BJ (cell line): ENCODE measurements around the gene EIF3CL. TPM values are rescaled to one million over a fixed set of nuclear protein-coding genes. Genes with fewer than 3 reads are reported as not detected.
"Not testable (repeated sequence)": the region's sequence is repeated elsewhere in the genome, so short reads cannot be mapped to it uniquely, and the experiment has no call there.

Experiments used
- CTCF ChIA-PET: fragments of 350-600 bp; formaldehyde crosslinking; extraction: SDS; loops from one replicate; lab custom pipeline; 2021; ENCODE audit warnings: antibody characterized with exemption, inconsistent platforms; lab: Yijun Ruan, JAX
- POLR2A ChIA-PET: fragments of 300-600 bp; sonication (Branson Sonifier 250); formaldehyde crosslinking; extraction: SDS; loops from one replicate; lab custom pipeline; 2021; ENCODE audit warnings: antibody characterized with exemption; lab: Charles Lee
- DNase-seq: peaks from one replicate; pipeline ENCODE4 v3.0.0-alpha.2; 2011; ENCODE audit warnings: low read depth
- H3K27me3 ChIP-seq: 2 replicates; pipeline ENCODE4 v1.6.0; 2011; ENCODE audit warnings: low read length; ENCODE audit not compliant: control insufficient read depth, insufficient read depth
- H3K36me3 ChIP-seq: 2 replicates; pipeline ENCODE4 v1.5.1; 2011; ENCODE audit warnings: low read length; ENCODE audit not compliant: control insufficient read depth, insufficient read depth
- H3K4me3 ChIP-seq: 2 replicates; pipeline ENCODE4 v1.5.1; 2011; ENCODE audit warnings: low read depth, mild to moderate bottlenecking, control low read depth, low read length
- polyA plus RNA-seq: library from polyadenylated mRNA; depleted of rRNA; stranded (reverse); fragments of >200 nt; gene quantifications from 2 replicates; pipeline ENCODE4 v1.2.3, GENCODE V29; 2011; rRNA removed
- small RNA-seq: library from RNA; depleted of rRNA; stranded (forward); fragments of <200 nt; gene quantifications from one replicate; pipeline ENCODE3, GENCODE V24; 2012; ENCODE audit warnings: low replicate concordance, low read depth; ENCODE audit not compliant: insufficient read length

EIF3CL gene
- polyA plus RNA-seq, 1 experiment = 287 TPM

- H3K27me3 ChIP-seq, CTCF ChIA-PET, DNase-seq, POLR2A ChIA-PET, H3K36me3 ChIP-seq, H3K4me3 ChIP-seq: not testable (repeated sequence)
These were observed 68.0 kb downstream of the EIF3CL start for GRCh38 chr16:28335678-28336077.

GRCh38 chr16:28332632-28333031 lies 71.0 kb downstream of the EIF3CL start:
- DNase-seq, H3K27me3 ChIP-seq, POLR2A ChIA-PET, H3K36me3 ChIP-seq, H3K4me3 ChIP-seq, CTCF ChIA-PET: not testable (repeated sequence)

- POLR2A ChIA-PET, H3K36me3 ChIP-seq, DNase-seq, H3K4me3 ChIP-seq, CTCF ChIA-PET, H3K27me3 ChIP-seq: not testable (repeated sequence)
These were observed 72.7 kb downstream of the EIF3CL start for GRCh38 chr16:28330981-28331380.

GRCh38 chr16:28330232-28330631 lies 73.4 kb downstream of the EIF3CL start:
- H3K4me3 ChIP-seq, DNase-seq, POLR2A ChIA-PET, H3K27me3 ChIP-seq, H3K36me3 ChIP-seq, CTCF ChIA-PET: not testable (repeated sequence)

Small RNAs within 50 kb of the gene (small RNA-seq; reads per million reads assigned to genes)
- gene AC138904.2 (not detected), gene MIR6862-1 (not detected)

Other genes starting within 250 kb of the EIF3CL start
- 158 and 239 TPM in 2 replicates for gene XPO6, start 191.9 kb downstream of the EIF3CL start, polyA plus RNA-seq
- gene SBK1, start 111.3 kb downstream of the EIF3CL start, polyA plus RNA-seq = 0.01 TPM in 1 of 2 replicates, not detected in the other
- 0.15 and 0.34 TPM in 2 replicates for gene NPIPB6, start 40.3 kb downstream of the EIF3CL start, polyA plus RNA-seq
- gene NPIPB7, start 68.5 kb upstream of the EIF3CL start, polyA plus RNA-seq = not detected in 2 replicates
- 20.6 and 25.2 TPM in 2 replicates for gene CLN3, start 88.2 kb upstream of the EIF3CL start, polyA plus RNA-seq
- gene APOBR, start 90.8 kb upstream of the EIF3CL start, polyA plus RNA-seq = 0.02 TPM in 1 of 2 replicates, not detected in the other
- not detected in 2 replicates for gene IL27, start 103.0 kb upstream of the EIF3CL start, polyA plus RNA-seq
- gene NUPR1, start 135.1 kb upstream of the EIF3CL start, polyA plus RNA-seq = 31.4 and 88.9 TPM in 2 replicates
- 2.4 and 2.5 TPM in 2 replicates for gene SGF29, start 150.1 kb upstream of the EIF3CL start, polyA plus RNA-seq
- not detected in 2 replicates for gene SULT1A2, start 193.2 kb upstream of the EIF3CL start, polyA plus RNA-seq
- gene SULT1A1, start 206.2 kb upstream of the EIF3CL start, polyA plus RNA-seq = 0.12 and 0.13 TPM in 2 replicates
- gene NPIPB8, start 234.2 kb upstream of the EIF3CL start, polyA plus RNA-seq = 0.23 TPM in 1 of 2 replicates, not detected in the other